Memory B cell (primary cell): ENCODE results near the gene MLLT3.

ENCODE experiments used
- ATAC-seq: fragments of 150-1000 bp; cut with Tn5 transposase; 2 replicates; pipeline ENCODE4 v1.10.0; 2021; ENCODE audit warnings: low read depth, mild to moderate bottlenecking, moderate library complexity
- DNase-seq, 2 donors: peaks; one replicate each; pipeline ENCODE4 v3.0.0; 2022; ENCODE audit warnings: low spot score in 2 of 2
- H3K27ac Mint-ChIP-seq: one replicate; pipeline ENCODE4 v1.8.0; 2022; ENCODE audit warnings: mild to moderate bottlenecking, moderate library complexity, mixed read lengths
- H3K27me3 Mint-ChIP-seq: one replicate; pipeline ENCODE4 v1.8.0; 2022; ENCODE audit warnings: mixed read lengths
- H3K36me3 Mint-ChIP-seq: one replicate; pipeline ENCODE4 v1.8.0; 2022; ENCODE audit warnings: mild to moderate bottlenecking, mixed read lengths
- H3K4me1 Mint-ChIP-seq: one replicate; pipeline ENCODE4 v1.8.0; 2022; ENCODE audit warnings: mixed read lengths
- H3K4me3 Mint-ChIP-seq: one replicate; pipeline ENCODE4 v1.8.0; 2022; ENCODE audit warnings: mild to moderate bottlenecking, moderate library complexity, mixed read lengths
- H3K9me3 Mint-ChIP-seq: one replicate; pipeline ENCODE4 v1.8.0; 2022; ENCODE audit warnings: mixed read lengths

MLLT3 gene

GRCh38 chr9:20569525-20569924, 52.8 kb downstream of the MLLT3 start:
- H3K9me3 Mint-ChIP-seq, result no peaks in the 10 kb centered on the region

GRCh38 chr9:20568400-20568799, 53.9 kb downstream of the MLLT3 start:
- Mint-ChIP-seq H3K27ac (no peak overlapping the region), H3K27me3 (peaks cover 2% of the 10 kb centered on the region), H3K9me3 (no peaks in the 10 kb centered on the region), H3K4me3 (no peak overlapping the region), H3K36me3 (no peaks in the 10 kb centered on the region), H3K4me1 (peaks cover 3% of the 10 kb centered on the region)
- ATAC-seq, result no peak
- no peak for DNase-seq

More at GRCh38 chr9:20569525-20569924, 52.8 kb downstream of the MLLT3 start:
- Mint-ChIP-seq H3K27ac (no peak overlapping the region), H3K36me3 (no peaks in the 10 kb centered on the region), H3K4me1 (peaks cover 3% of the 10 kb centered on the region), H3K4me3 (no peak overlapping the region), H3K27me3 (peaks cover 2% of the 10 kb centered on the region)
- DNase-seq (no peak), ATAC-seq (no peak)

- no peaks in the 10 kb centered on the region for H3K27me3 Mint-ChIP-seq
- no peak overlapping the region for H3K27ac Mint-ChIP-seq
- DNase-seq (no peak), ATAC-seq (no peak)
- H3K9me3 Mint-ChIP-seq, result no peaks in the 10 kb centered on the region
- peaks cover 5% of the 10 kb centered on the region for H3K4me1 Mint-ChIP-seq
- H3K36me3 Mint-ChIP-seq, result no peaks in the 10 kb centered on the region
- H3K4me3 Mint-ChIP-seq, result no peak overlapping the region
These were observed 55.9 kb downstream of the MLLT3 start for GRCh38 chr9:20566401-20566800.

DNA sequence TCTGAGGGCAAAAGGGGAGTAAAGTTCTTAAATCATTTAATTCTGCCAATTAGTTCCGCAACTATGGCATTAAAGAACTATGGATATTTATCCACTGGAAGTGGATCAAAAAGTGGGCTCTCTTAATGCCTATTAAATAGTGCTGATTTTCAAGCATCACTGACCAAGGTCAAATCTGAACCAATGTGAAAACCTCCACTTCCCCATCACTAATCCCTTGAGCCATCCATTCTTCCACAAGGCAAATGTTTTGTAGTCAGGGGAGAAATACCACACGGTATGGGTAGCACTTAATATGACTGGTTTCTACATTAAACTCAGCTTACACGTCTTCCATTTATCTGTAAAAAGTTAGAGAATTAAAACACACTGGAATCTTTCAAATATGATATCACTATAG, 57.6 kb downstream of the MLLT3 start:
- H3K27me3 Mint-ChIP-seq, result no peaks in the 10 kb centered on the region
- DNase-seq (no peak), ATAC-seq (no peak)
- no peaks in the 10 kb centered on the region for H3K9me3 Mint-ChIP-seq
- no peak overlapping the region for H3K27ac Mint-ChIP-seq
- H3K4me3 Mint-ChIP-seq, result no peak overlapping the region
- peaks cover 5% of the 10 kb centered on the region for H3K4me1 Mint-ChIP-seq
- no peaks in the 10 kb centered on the region for H3K36me3 Mint-ChIP-seq

DNA sequence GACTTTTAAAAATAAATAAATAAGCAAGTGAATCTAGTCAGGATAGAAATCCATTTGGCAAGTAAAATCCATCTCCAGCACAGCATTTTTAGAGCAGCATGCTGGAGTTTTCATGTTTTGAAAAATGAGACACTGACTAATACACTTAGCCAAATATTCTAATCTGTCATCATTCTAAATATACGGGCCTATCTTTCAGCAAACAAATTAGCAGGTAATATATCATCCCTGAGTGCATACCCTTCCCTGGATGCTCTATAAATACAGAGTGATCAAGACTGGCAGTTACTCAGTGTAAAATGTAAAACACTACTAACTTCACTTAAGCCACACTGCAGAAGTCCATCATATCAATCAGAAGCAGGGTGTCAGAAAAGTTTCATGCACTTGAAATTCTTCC, 58.4 kb downstream of the MLLT3 start:
- Mint-ChIP-seq H3K27me3 (no peaks in the 10 kb centered on the region), H3K36me3 (no peaks in the 10 kb centered on the region), H3K4me1 (peaks cover 5% of the 10 kb centered on the region), H3K9me3 (no peaks in the 10 kb centered on the region), H3K4me3 (no peak overlapping the region), H3K27ac (no peak overlapping the region)
- no peak for ATAC-seq
- no peak for DNase-seq

GRCh38 chr9:20562051-20562450, 60.2 kb downstream of the MLLT3 start:
- H3K4me3 Mint-ChIP-seq, result no peak overlapping the region
- no peak for DNase-seq
- no peak overlapping the region for H3K27ac Mint-ChIP-seq
- ATAC-seq, result no peak
- no peaks in the 10 kb centered on the region for H3K36me3 Mint-ChIP-seq
- no peaks in the 10 kb centered on the region for H3K9me3 Mint-ChIP-seq
- H3K27me3 Mint-ChIP-seq, result peaks cover 1% of the 10 kb centered on the region
- peaks cover 5% of the 10 kb centered on the region for H3K4me1 Mint-ChIP-seq

GRCh38 chr9:20561531-20561930, 60.8 kb downstream of the MLLT3 start:
- H3K4me1 Mint-ChIP-seq, result peaks cover 5% of the 10 kb centered on the region
- H3K27ac Mint-ChIP-seq, result no peak overlapping the region
- H3K36me3 Mint-ChIP-seq, result no peaks in the 10 kb centered on the region
- peaks cover 3% of the 10 kb centered on the region for H3K27me3 Mint-ChIP-seq
- H3K9me3 Mint-ChIP-seq, result no peaks in the 10 kb centered on the region
- H3K4me3 Mint-ChIP-seq, result no peak overlapping the region
- no peak for DNase-seq
- no peak for ATAC-seq

DNA sequence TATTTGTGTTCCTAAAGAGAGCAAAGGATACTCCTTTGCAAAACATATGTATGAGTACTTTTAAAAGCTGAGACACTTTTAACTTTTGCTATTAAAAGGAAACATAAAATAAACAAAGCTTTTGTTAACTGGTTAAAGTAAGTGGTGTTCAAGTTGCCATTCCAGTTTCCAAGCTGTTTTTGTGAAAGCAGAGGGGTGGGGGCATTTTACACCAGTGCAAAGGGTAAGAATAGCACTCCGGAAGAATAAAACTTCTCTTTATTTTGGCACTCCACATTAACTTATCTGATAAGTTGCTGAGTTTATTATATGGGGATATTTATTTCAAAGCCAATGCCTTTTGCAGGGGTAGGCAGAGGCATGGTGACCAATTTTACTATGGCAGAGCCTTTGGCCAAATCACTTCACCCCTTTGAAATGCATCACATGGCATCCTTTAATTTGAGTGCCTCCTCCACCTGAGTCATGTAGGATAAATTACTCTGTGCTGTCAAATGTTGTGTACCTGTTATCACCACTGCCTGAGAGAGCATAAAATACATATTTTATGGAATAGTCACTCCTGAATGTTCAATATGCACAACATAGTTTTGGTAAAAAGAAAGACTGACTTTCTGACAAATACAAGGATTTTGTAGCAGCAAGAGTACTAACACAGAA, 62.9 kb downstream of the MLLT3 start:
- Mint-ChIP-seq H3K36me3 (no peaks in the 10 kb centered on the region), H3K4me3 (no peak overlapping the region), H3K9me3 (no peaks in the 10 kb centered on the region), H3K27ac (no peak overlapping the region), H3K27me3 (peaks cover 6% of the 10 kb centered on the region), H3K4me1 (peaks cover 2% of the 10 kb centered on the region)
- DNase-seq (no peak), ATAC-seq (no peak)

DNA sequence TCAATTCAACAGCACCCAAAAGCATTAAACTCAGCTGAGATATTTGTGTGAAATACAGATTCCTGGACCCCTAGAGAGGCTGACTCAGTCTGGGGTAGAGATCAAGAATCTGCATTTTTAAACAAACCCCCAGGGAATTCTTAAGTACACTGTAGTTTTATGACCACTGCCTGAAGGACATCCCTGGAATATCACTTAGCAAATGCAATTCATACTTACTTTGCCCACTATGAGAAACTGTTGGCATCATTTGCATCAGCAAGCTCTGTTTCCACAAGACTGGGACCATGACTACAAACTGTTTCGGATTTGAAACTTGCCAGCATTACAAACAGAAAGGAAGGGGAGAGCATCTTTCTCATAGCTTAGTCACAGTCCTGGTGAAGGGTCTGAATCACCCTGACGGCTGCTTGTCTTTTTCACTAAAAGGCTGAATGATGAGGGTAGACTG, 63.7 kb downstream of the MLLT3 start:
- Mint-ChIP-seq H3K4me1 (peaks cover 2% of the 10 kb centered on the region), H3K9me3 (no peaks in the 10 kb centered on the region), H3K4me3 (no peak overlapping the region), H3K36me3 (no peaks in the 10 kb centered on the region), H3K27me3 (peaks cover 6% of the 10 kb centered on the region), H3K27ac (no peak overlapping the region)
- DNase-seq, result no peak
- no peak for ATAC-seq

DNA sequence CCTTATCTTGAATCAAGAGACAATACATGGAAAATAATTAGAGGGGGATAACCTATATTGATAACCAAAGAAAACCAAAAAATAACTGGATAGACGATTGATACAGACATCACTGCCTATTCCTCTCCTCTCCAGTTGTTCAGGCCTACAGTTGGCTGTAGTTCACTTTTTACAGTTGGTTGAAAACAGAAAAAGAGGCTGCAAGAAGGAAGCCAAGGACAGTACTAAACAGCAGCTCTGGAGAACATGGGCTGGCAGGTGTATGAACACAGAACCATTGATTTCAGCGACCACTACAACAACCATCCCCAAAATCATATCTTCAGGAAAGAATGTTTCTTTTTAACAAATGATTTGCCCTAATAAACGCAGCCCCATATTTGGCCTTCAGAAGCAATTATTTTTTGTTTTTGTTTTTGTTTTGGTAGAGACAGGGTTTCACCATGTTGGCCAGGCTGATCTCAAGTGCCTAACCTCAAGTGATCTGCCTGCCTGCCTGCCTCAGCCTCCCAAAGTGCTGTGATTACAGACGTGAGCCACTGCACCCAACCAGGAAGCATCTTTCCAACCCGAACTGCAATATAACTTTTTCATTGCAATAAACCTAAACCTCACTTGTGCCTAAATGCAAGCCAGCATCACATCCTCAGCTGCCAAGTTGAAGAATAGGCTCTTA, 64.3 kb downstream of the MLLT3 start:
- no peak overlapping the region for H3K4me3 Mint-ChIP-seq
- no peaks in the 10 kb centered on the region for H3K9me3 Mint-ChIP-seq
- peaks cover 6% of the 10 kb centered on the region for H3K27me3 Mint-ChIP-seq
- DNase-seq (no peak), ATAC-seq (no peak)
- H3K27ac Mint-ChIP-seq, result no peak overlapping the region
- H3K4me1 Mint-ChIP-seq, result peaks cover 2% of the 10 kb centered on the region
- no peaks in the 10 kb centered on the region for H3K36me3 Mint-ChIP-seq

GRCh38 chr9:20557285-20557684, 65.0 kb downstream of the MLLT3 start:
- Mint-ChIP-seq H3K4me3 (no peak overlapping the region), H3K36me3 (no peaks in the 10 kb centered on the region), H3K27ac (no peak overlapping the region), H3K4me1 (peaks cover 2% of the 10 kb centered on the region), H3K27me3 (peaks cover 6% of the 10 kb centered on the region), H3K9me3 (no peaks in the 10 kb centered on the region)
- ATAC-seq (no peak), DNase-seq (no peak)

DNA sequence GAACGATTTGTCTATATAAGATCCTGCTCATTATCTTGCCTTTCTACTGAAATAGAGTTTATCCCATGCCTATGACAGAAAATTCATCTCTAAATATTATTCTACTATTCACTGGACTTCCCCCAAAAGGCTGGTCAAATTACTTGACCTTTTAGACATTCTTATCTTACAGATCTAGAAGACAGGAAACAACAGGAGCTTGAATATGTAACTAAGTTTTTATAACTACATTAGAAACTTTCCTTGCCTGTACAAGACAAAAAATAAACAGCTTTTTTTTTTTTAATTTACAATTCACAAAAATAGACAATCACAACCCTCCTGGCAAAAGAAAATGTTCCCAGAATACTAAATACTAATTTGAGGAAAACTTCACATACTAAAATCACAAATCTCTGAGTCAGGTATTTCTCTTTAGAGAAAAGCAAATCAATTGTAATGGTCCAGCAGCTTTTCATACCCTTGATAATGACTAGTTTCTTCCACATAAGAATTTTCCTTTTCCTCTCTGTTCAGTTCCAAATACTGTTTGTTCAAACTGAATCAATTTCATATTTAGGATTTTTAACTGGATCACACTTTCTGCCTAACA, 68.6 kb downstream of the MLLT3 start:
- ATAC-seq, result no peak
- no peak for DNase-seq
- peaks cover 5% of the 10 kb centered on the region for H3K27me3 Mint-ChIP-seq
- no peaks in the 10 kb centered on the region for H3K4me1 Mint-ChIP-seq
- no peak overlapping the region for H3K4me3 Mint-ChIP-seq
- H3K9me3 Mint-ChIP-seq, result no peaks in the 10 kb centered on the region
- H3K27ac Mint-ChIP-seq, result no peak overlapping the region
- no peaks in the 10 kb centered on the region for H3K36me3 Mint-ChIP-seq

DNA sequence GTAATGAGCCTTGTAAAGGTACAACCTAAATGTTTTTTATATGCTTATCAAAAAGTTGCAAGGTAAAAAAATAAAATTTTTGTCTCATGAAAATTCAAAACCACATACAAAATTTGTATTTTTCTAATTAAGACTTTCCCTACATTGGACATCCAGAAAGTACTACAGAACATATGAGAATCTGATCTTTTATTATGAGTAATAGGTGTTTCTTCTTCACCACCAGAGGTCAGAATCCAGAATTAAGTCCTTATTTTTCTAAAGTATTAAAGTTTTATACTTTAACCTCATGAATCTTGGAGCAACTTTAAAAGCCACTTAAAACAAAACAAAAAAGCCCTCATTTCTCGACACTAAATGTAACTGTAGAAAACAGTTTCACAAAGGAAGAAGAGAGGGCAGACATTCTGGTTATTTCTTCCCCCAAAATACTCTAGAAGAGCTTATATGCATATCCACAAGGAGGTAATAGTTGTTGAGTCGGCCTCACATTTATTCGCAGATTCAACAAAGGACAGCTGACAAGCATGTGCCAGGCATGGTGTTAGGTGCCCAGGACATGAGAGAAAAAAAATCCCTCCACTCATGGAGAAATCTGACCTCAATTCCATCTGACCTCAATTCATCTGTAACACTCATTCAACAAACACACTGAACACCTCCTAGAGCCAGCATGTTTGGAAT, 69.3 kb downstream of the MLLT3 start:
- no peak for ATAC-seq

GRCh38 chr9:20551835-20552234, 70.5 kb downstream of the MLLT3 start:
- no peaks in the 10 kb centered on the region for H3K9me3 Mint-ChIP-seq
- no peak for ATAC-seq
- H3K4me1 Mint-ChIP-seq, result no peaks in the 10 kb centered on the region

More for the DNA sequence above, 69.3 kb downstream of the MLLT3 start:
- peaks cover 5% of the 10 kb centered on the region for H3K27me3 Mint-ChIP-seq
- H3K9me3 Mint-ChIP-seq, result no peaks in the 10 kb centered on the region
- no peak overlapping the region for H3K27ac Mint-ChIP-seq
- no peaks in the 10 kb centered on the region for H3K4me1 Mint-ChIP-seq
- no peak for DNase-seq
- no peaks in the 10 kb centered on the region for H3K36me3 Mint-ChIP-seq
- no peak overlapping the region for H3K4me3 Mint-ChIP-seq

More at GRCh38 chr9:20551835-20552234, 70.5 kb downstream of the MLLT3 start:
- Mint-ChIP-seq H3K4me3 (no peak overlapping the region), H3K27me3 (peaks cover 3% of the 10 kb centered on the region), H3K27ac (no peak overlapping the region), H3K36me3 (no peaks in the 10 kb centered on the region)
- no peak for DNase-seq
